Measurements from ENCODE around the gene ADRA2B. TPM values are rescaled to one million over a fixed set of nuclear protein-coding genes. Genes with fewer than 3 reads are reported as not detected.
"Not testable (repeated sequence)": the region's sequence is repeated elsewhere in the genome, so short reads cannot be mapped to it uniquely, and the experiment has no call there.

Gene ADRA2B
- total RNA-seq, 4 donors from 2014 or later: 1.3 to 4.9 (median 2.1) TPM

DNA sequence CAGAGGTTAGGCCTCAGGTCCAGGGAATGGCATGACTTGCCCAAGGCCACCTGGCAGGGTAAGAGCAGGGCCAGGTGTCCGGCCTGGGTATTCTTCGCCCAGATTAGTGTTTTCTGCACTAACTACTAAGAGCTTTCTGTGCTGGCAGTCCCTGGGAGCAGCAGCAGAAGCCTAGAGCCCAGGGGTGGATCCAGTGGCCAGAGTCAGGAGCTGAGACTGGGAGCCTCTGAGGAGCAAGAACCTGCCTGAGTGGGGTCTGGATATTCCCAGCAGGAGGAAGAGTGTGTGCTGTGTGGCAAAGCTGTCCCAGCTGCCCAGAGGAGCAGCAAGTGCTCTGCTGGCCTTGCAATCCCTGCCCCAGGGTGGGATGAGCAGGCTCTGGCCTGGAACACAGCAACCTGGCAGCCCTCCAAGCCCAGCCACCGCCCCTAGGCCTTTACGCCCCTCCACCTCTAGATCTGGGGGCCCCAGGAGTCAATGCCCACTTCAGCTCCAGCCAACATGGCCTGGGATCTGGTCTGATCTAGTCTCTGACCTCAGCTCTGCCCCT, 50.9 kb downstream of the ADRA2B start:
- no peaks in the 10 kb centered on the region for H3K9me3 ChIP-seq
- H3K36me3 ChIP-seq: no peaks in the 10 kb centered on the region
- WGBS, 2 donors (ENCODE audit: low coverage in 1 of 2): 77 to 83% methylated on average over 2 to 3 of the region's 4 CpGs
- peaks cover 0 to 4% (median 0%) of the 10 kb centered on the region in 3 donors for H3K4me1 ChIP-seq
- TF ChIP-seq POLR2A (IDR thresholded peaks at IDR 0.05) (no peak), EP300 (IDR thresholded peaks at IDR 0.05) (no peak), POLR2AphosphoS5 (IDR thresholded peaks at IDR 0.05) (no peak)
- TF ChIP-seq, protein P1, sequence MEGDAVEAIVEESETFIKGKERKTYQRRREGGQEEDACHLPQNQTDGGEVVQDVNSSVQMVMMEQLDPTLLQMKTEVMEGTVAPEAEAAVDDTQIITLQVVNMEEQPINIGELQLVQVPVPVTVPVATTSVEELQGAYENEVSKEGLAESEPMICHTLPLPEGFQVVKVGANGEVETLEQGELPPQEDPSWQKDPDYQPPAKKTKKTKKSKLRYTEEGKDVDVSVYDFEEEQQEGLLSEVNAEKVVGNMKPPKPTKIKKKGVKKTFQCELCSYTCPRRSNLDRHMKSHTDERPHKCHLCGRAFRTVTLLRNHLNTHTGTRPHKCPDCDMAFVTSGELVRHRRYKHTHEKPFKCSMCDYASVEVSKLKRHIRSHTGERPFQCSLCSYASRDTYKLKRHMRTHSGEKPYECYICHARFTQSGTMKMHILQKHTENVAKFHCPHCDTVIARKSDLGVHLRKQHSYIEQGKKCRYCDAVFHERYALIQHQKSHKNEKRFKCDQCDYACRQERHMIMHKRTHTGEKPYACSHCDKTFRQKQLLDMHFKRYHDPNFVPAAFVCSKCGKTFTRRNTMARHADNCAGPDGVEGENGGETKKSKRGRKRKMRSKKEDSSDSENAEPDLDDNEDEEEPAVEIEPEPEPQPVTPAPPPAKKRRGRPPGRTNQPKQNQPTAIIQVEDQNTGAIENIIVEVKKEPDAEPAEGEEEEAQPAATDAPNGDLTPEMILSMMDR (IDR thresholded peaks at IDR 0.05): no peak
- H3K4me3 ChIP-seq: no peak overlapping the region
- no peaks in the 10 kb centered on the region for H3K27me3 ChIP-seq
- no peak for ATAC-seq
- no peak overlapping the region for H3K27ac ChIP-seq

DNA sequence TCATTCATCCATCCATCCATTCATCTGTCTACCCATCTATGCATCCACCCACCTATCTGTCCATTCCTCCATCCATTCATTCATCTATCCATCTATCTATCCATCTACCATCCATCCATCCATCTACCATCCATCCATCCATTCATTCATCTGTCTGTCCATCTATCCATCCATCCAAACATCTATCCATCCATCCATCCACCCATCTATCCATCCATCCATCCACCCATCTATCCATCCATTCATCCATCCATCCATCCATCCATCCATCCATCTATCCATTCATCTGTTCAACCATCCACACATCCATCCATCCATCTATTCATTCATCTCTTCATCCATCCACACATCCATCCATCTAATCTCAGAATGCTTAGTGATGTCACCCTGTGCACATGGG, 51.6 kb downstream of the ADRA2B start:
- H3K4me3 ChIP-seq, H3K27ac ChIP-seq, H3K4me1 ChIP-seq, H3K27me3 ChIP-seq, H3K9me3 ChIP-seq, ATAC-seq, H3K36me3 ChIP-seq: not testable (repeated sequence)

DNA sequence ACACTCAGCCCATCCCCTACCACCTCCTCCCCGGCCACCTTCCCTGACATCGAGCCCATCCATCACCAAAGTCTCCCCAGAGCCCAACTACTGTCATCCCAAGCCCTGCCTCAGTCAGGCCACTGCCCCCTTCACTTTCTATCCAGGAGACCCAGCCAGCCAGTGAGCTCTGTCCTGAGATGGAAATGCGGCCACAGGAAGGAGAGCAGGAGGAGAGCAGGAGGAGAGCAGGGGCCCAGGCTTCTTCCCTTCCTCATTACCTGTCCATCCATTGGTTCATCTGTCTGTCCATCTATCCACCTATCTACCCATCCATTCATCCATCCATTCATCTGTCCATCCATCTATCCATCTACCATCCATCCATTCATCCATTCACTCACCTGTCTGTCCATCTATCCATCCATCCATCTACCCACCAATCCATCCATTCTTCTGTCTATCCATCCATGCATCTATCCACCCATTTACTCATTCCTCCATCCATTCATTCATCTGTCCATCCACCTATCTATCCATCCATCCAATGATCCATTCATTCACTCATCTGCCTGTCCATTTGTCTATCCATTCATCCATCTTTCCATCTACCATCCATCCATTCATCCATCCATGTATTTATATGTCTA, 52.2 kb downstream of the ADRA2B start:
- H3K36me3 ChIP-seq, ATAC-seq, H3K9me3 ChIP-seq, H3K4me3 ChIP-seq, H3K27ac ChIP-seq, H3K4me1 ChIP-seq, H3K27me3 ChIP-seq: not testable (repeated sequence)
- 87% methylated on average over 1 of the region's 3 CpGs; no CpG with 5 or more reads in 1 of the 2 donors for WGBS, 2 donors (ENCODE audit: low coverage in 1 of 2)

DNA sequence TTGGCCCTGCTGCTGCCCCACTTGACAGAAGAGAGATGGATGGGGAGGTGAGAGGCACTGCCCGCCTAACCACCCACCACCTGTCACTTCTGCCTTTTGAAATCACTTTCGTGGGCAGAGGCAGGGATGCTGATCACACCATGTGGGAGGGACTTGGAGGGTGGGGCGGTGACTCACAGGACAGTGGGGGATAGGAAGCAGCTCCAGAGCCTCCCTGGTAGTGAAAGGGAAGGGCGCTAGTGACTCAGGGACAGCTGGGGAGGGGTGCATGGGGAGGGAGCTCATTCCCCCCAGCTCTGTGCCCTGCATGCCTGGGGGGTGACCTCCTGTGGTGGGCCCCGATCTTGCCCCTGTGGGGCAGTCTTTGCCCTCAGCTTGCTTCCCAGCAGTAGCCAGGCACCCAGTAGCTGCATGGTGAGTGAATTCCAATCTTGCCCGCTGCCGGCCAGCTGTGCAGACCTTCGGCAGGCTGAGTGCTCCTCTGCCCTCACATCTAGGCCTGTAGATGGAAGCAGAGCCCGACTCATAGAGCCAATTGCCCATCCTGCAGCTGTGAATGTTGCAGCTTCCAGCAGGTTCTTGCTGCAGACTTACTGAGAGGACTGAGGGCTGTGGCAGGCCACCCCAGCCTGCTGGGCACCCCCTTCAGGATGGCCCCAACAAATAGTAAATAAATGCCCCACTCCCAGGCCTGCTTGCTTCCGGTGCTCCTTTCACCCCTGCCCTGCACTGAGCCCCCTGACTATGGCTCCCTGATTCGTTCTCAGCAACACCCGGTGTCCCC, 53.1 kb downstream of the ADRA2B start:
- ATAC-seq: peak; percentile 57
- 60% methylated on average over 1 of the region's 12 CpGs; no CpG with 5 or more reads in 1 of the 2 donors for WGBS, 2 donors (ENCODE audit: low coverage in 1 of 2)
- H3K36me3 ChIP-seq: not testable (repeated sequence)

More for the DNA sequence above, 53.1 kb downstream of the ADRA2B start:
- not testable (repeated sequence) for H3K4me3 ChIP-seq, H3K27ac ChIP-seq, H3K27me3 ChIP-seq, H3K4me1 ChIP-seq, H3K9me3 ChIP-seq
- TF ChIP-seq, protein P1 (IDR thresholded peaks at IDR 0.05): peak in 3 of 4 experiments; percentile 14 to 43 (median 23)

Other genes with a start within 250 kb of the ADRA2B start
- gene ANKRD36C, start 124.7 kb downstream of the ADRA2B start, total RNA-seq: 10 to 100 TPM in 2 of 4 donors, 1 to 10 TPM in 2; 9.0 to 42.6 (median 18.8) TPM
- 1 to 10 TPM; 1.9 to 8.4 (median 3.9) TPM for gene GPAT2, start 81.7 kb downstream of the ADRA2B start, total RNA-seq
- gene ASTL, start 21.9 kb upstream of the ADRA2B start, total RNA-seq: not detected
- gene DUSP2, start 28.9 kb upstream of the ADRA2B start, total RNA-seq: 1 to 10 TPM in 1 of 4 donors, under 1 TPM in 2, not detected in 1; 0.23 to 5.4 (median 0.40) TPM
- gene STARD7, start 92.3 kb upstream of the ADRA2B start, total RNA-seq: 100 to 1,000 TPM in 3 of 4 donors, 10 to 100 TPM in 1; 93.4 to 122 (median 107) TPM
- gene TMEM127, start 149.4 kb upstream of the ADRA2B start, total RNA-seq: 10 to 100 TPM; 39.4 to 73.8 (median 43.9) TPM
- 100 to 1,000 TPM in 1 of 4 donors, 10 to 100 TPM in 3; 60.7 to 107 (median 84.8) TPM for gene CIAO1, start 149.7 kb upstream of the ADRA2B start, total RNA-seq
- gene SNRNP200, start 189.0 kb upstream of the ADRA2B start, total RNA-seq: 100 to 1,000 TPM in 2 of 4 donors, 10 to 100 TPM in 2; 63.4 to 108 (median 98.3) TPM
- 1 to 10 TPM in 1 of 4 donors, under 1 TPM in 2, not detected in 1; 0.27 to 1.0 (median 0.89) TPM for gene ITPRIPL1, start 208.7 kb upstream of the ADRA2B start, total RNA-seq
- gene NCAPH, start 219.2 kb upstream of the ADRA2B start, total RNA-seq: under 1 TPM in 3 of 4 donors, not detected in 1; 0.40 to 0.59 (median 0.54) TPM

Measured in gastroesophageal sphincter (tissue), 4 donors.